Stomach (tissue), 9 donors: ENCODE results near the gene VN1R2. TPM values are rescaled to one million over a fixed set of nuclear protein-coding genes. Genes with fewer than 3 reads are reported as not detected.
"Not testable (repeated sequence)": the region's sequence is repeated elsewhere in the genome, so short reads cannot be mapped to it uniquely, and the experiment has no call there.

ENCODE experiments used
- DNase-seq, 2 donors: peaks; one replicate each; pipeline versions ENCODE4 v3.0.0 to v3.0.0-alpha.2; 2013 to 2019
- H3K27ac ChIP-seq, 5 donors: fragments of 200-600 bp in 4 of 5; sonication (generic) in 4 of 5; one replicate each; pipeline ENCODE4 v1.5.1; 2013 to 2019; ENCODE audit warnings: mild to moderate bottlenecking in 1 of 5, moderate library complexity in 1 of 5
- H3K27me3 ChIP-seq, 3 donors: fragments of 200-600 bp; sonication (generic); one replicate each; pipeline ENCODE4 v1.5.1; 2017 to 2019; ENCODE audit warnings: mixed run types in 1 of 3
- H3K36me3 ChIP-seq, 4 donors: fragments of 200-600 bp; sonication (generic); 1 replicate in 3 of 4; 2 replicates in 1 of 4; pipeline ENCODE4 v1.5.1; 2016 to 2019
- H3K4me1 ChIP-seq, 4 donors: fragments of 200-600 bp; sonication (generic); one replicate each; pipeline ENCODE4 v1.5.1; 2016 to 2019
- H3K4me3 ChIP-seq, 4 donors: fragments of 200-600 bp; sonication (generic) in 3 of 4; one replicate each; pipeline ENCODE4 v1.5.1; 2016 to 2019; ENCODE audit warnings: mild to moderate bottlenecking in 1 of 4
- H3K9me3 ChIP-seq, 4 donors: fragments of 200-600 bp; sonication (generic); one replicate each; pipeline ENCODE4 v1.5.1; 2016 to 2019
- EP300 ChIP-seq: sonication (generic); formaldehyde crosslinking; IDR thresholded peaks from one replicate; pipeline ENCODE4 v1.6.1; 2017; ENCODE audit warnings: antibody characterized with exemption
- POLR2A ChIP-seq, 4 donors: fragments of 450-650 bp; IDR thresholded peaks; one replicate each; pipeline ENCODE4 v1.6.1; 2016; ENCODE audit warnings: antibody characterized with exemption in 4 of 4, control low read depth in 2 of 4, mild to moderate bottlenecking in 1 of 4, moderate library complexity in 1 of 4
- POLR2AphosphoS5 ChIP-seq, 3 donors: sonication (generic); formaldehyde crosslinking; IDR thresholded peaks; one replicate each; pipeline ENCODE4 v1.6.1; 2016; ENCODE audit warnings: antibody characterized with exemption in 3 of 3
- WGBS, 5 donors: extraction: QIAGEN DNeasy Blood & Tissue Kit in 3 of 5; methylation state at CpG; one replicate each; pipeline versions ENCODE4 v1.1.5 to v1.1.7; 2013 to 2018; 5-methylcytosine and 5-hydroxymethylcytosine counted together
- intact Hi-C: fragments of 100-400 bp; cut with DNase I; formaldehyde crosslinking; loops from one replicate; pipeline ENCODE4 v1.15.1; 2023; ENCODE audit warnings: low total_unique reads
- polyA plus RNA-seq, 3 donors: library from polyadenylated mRNA; stranded (reverse); fragments of 200-250 nt; gene quantifications; one replicate each; pipeline ENCODE4 v1.2.3, GENCODE V29; 2013
- total RNA-seq, 5 donors: library from RNA; depleted of rRNA; stranded (reverse); fragments of >200 nt; gene quantifications; one replicate each; pipeline versions ENCODE4 v1.1.0 to v1.2.3, GENCODE V29; 2014 to 2016
- TF ChIP-seq, protein P1 (sequence below), 7 experiments: fragments of 450-650 bp in 4 of 7; fragments of 200-600 bp in 3 of 7; sonication (generic) in 3 of 7; IDR thresholded peaks; one replicate each; pipeline ENCODE4 v1.5.1; 2016 to 2019; ENCODE audit warnings: antibody characterized with exemption in 7 of 7, control low read depth in 2 of 7, mild to moderate bottlenecking in 1 of 7
- donor health status: healthy with polysubstance abuse.
- donor health status: Bipolar disorder and iron deficiency.
- donor health status: healthy.

VN1R2 gene
- total and polyA plus RNA-seq, 8 donors: not detected

DNA sequence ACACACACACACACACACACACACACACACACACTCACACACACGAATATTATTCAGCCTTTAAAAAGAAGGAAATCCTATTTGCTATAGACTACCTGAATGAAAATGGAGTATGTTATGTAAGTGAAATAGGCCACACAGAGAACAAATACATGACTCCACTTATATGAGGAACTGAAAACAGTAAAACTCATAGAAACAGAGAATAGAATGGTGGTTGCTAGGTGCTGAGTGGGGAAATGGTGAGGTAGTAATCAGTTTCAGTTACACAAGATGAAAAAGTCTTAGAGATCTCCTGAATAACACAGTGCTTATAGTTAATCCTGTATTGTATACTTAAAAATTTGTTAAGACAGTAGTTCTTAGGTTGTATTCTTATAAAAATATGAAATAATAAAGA, 11.6 kb upstream of the VN1R2 start:
- Histone ChIP-seq H3K27me3 (no peaks in the 10 kb centered on the region), H3K4me3 (no peak overlapping the region), H3K4me1 (no peaks in the 10 kb centered on the region), H3K27ac (no peak overlapping the region), H3K36me3 (peaks cover 35 to 97% (median 76%) of the 10 kb centered on the region in 4 donors), H3K9me3 (peaks cover 28 to 98% (median 81%) of the 10 kb centered on the region in 4 donors)
- DNase-seq: no peak
- intact Hi-C loops: no loop called here
- WGBS, 5 donors: 74 to 90% (median 85%) methylated on average over 1 of the region's 1 CpG
- TF ChIP-seq POLR2AphosphoS5 (IDR thresholded peaks at IDR 0.05) (no peak), POLR2A (IDR thresholded peaks at IDR 0.05) (no peak), EP300 (no peak)
- TF ChIP-seq, protein P1, sequence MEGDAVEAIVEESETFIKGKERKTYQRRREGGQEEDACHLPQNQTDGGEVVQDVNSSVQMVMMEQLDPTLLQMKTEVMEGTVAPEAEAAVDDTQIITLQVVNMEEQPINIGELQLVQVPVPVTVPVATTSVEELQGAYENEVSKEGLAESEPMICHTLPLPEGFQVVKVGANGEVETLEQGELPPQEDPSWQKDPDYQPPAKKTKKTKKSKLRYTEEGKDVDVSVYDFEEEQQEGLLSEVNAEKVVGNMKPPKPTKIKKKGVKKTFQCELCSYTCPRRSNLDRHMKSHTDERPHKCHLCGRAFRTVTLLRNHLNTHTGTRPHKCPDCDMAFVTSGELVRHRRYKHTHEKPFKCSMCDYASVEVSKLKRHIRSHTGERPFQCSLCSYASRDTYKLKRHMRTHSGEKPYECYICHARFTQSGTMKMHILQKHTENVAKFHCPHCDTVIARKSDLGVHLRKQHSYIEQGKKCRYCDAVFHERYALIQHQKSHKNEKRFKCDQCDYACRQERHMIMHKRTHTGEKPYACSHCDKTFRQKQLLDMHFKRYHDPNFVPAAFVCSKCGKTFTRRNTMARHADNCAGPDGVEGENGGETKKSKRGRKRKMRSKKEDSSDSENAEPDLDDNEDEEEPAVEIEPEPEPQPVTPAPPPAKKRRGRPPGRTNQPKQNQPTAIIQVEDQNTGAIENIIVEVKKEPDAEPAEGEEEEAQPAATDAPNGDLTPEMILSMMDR (IDR thresholded peaks at IDR 0.05): no peak

DNA sequence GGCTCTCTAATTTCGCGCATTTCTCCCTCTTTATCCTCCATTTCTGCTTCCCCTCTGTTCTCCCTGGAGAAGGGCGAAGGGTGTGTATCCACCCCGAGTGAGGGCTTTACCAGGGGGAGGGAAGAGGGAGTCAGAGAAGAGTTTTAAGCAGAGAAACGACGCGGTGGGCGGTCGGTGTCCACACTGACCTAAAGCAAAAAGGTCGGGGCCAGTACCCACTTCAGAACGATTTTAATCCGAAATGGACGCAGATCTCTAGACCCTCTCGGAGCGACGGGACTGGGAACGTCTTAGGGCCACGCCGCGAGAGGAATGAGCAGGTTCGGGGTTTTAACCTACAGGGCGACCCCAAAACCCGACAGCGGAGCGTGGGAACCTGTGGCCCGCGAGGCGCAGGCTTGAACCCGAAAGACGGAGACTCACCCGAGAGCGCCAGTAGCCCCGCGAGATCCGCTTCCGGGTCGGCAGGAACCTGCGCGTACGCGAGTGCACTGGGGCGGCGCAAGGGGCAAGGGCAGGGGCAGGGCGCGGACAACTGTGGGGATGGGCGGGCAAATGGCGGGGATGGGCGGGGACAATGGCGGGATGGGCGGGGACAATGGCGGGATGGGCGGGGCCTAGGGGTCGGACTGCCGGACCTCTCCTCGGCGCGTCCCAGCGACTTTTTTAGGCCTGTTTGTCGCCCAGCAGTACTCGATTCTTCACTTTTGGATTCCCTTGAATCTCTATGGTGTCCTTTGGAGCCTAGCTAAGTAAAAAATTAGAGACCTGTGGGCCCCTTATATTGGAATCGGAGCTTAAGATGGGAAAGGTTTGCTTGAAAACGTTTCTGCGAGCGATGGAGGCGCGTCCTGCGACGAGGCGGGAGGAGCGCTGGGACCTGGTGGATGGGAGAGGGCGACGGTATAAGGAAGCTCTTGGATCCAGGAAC, 3.4 kb upstream of the VN1R2 start, which contains the start of gene ZNF677:
TSS of gene ZNF677 (minus strand) at position 463 of the 931 bp plus-strand sequence. CDS start 3,323 bp downstream, outside the sequence.
- peak within 1 kb of the TSS; percentile 61 to 94 (median 70) for H3K4me3 ChIP-seq
- DNase-seq: peak; percentile 74 to 97
- WGBS, 5 donors: 3 to 6% (median 4%) methylated on average over 69 to 72 of the region's 72 CpGs
- H3K9me3 ChIP-seq: peaks cover 0 to 70% (median 36%) of the 10 kb centered on the region in 4 donors
- peaks cover 15 to 34% (median 32%) of the 10 kb centered on the region in 4 donors for H3K36me3 ChIP-seq
- no peaks in the 10 kb centered on the region for H3K27me3 ChIP-seq
- H3K27ac ChIP-seq: peak within 1 kb of the TSS; percentile 51 to 86 (median 72)
- H3K4me1 ChIP-seq: peaks cover 0 to 16% (median 7%) of the 10 kb centered on the region in 4 donors
- TF ChIP-seq EP300 (no peak), POLR2AphosphoS5 (IDR thresholded peaks at IDR 0.05) (peak; percentile 26 to 79 (median 40))
- TF ChIP-seq, protein P1 (IDR thresholded peaks at IDR 0.05): no peak
- intact Hi-C loops: no loop called here

DNA sequence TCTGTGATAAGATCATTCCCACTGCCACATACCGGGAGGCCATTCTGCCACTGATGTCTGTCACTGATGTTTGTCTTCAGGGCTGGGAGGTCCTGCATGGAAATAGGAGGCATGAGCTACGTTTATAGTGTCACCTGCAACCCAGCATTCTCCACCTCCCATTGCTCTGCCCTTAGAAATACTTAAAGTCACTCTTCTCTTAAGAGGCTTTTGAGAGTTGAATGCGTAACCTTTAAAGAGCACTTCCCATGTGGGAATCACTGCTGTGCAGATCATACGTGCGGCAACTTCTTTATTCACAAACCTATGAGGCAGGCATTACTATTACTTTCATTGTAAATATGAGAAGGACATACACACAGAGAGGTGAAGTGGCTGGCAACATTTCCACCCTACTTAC, 9.5 kb downstream of the VN1R2 start, which contains the start of gene VN1R4:
TSS of gene VN1R4 (minus strand) at position 101 of the 400 bp plus-strand sequence. CDS start at position 43, 58 bp downstream.
- intact Hi-C loops, H3K27ac ChIP-seq, H3K27me3 ChIP-seq, H3K4me1 ChIP-seq, H3K4me3 ChIP-seq, DNase-seq, H3K36me3 ChIP-seq: not testable (repeated sequence)
- H3K9me3 ChIP-seq: peaks cover 0 to 36% (median 16%) of the 10 kb centered on the region in 4 donors
- WGBS, 5 donors: 64 to 82% (median 80%) methylated on average over 4 to 5 of the region's 5 CpGs

DNA sequence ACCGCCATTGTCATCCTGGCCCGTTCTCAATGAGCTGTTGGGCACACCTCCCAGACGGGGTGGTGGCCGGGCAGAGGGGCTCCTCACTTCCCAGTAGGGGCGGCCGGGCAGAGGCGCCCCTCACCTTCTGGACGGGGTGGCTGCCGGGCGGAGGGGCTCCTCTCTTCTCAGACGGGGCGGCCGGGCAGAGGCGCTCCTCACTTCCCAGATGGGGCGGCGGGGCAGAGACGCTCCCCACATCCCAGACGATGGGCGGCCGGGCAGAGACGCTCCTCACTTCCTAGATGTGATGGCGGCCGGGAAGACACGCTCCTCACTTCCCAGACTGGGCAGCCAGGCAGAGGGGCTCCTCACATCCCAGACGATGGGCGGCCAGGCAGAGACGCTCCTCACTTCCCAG, 11.8 kb downstream of the VN1R2 start:
- DNase-seq, H3K36me3 ChIP-seq, H3K4me1 ChIP-seq, H3K27me3 ChIP-seq, H3K4me3 ChIP-seq, H3K27ac ChIP-seq, intact Hi-C loops: not testable (repeated sequence)
- WGBS, 5 donors: 89 to 99% (median 94%) methylated on average over 13 to 27 of the region's 27 CpGs
- peaks cover 0 to 27% (median 16%) of the 10 kb centered on the region in 4 donors for H3K9me3 ChIP-seq

DNA sequence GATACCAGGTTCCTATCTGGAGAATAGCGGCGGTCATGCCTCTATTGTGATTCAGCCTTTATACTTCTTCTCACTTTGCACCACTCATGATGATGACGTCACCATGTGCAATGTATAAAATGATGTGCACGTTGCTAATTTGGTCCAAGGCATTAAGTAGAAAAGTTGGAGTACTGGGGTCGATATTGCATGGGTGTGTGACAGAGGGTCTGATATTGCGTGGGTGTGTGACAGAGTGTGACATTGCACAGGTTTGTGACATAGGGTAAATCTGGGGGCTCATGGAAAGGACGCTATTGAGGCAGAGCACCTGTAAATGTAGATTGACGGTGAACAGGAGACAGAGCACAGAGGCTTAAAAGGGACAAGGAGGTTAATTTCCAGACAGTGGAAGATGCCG, 14.0 kb downstream of the VN1R2 start:
- peaks cover 0 to 33% (median 17%) of the 10 kb centered on the region in 4 donors for H3K9me3 ChIP-seq
- no peak for DNase-seq
- no peak overlapping the region for H3K4me3 ChIP-seq
- TF ChIP-seq POLR2AphosphoS5 (IDR thresholded peaks at IDR 0.05): no peak
- no peak for TF ChIP-seq EP300
- TF ChIP-seq, protein P1 (IDR thresholded peaks at IDR 0.05): no peak
- no peak for TF ChIP-seq POLR2A (IDR thresholded peaks at IDR 0.05)
- no peaks in the 10 kb centered on the region for H3K4me1 ChIP-seq
- H3K27ac ChIP-seq: no peak overlapping the region
- H3K27me3 ChIP-seq: peaks cover 0 to 11% (median 0%) of the 10 kb centered on the region in 3 donors
- WGBS, 5 donors: 80 to 87% (median 86%) methylated on average over 7 to 9 of the region's 9 CpGs
- intact Hi-C loops: no loop called here
- H3K36me3 ChIP-seq: no peaks in the 10 kb centered on the region
